SK-N-SH (cell line): ENCODE data around the gene ADGRD2. TPM values are rescaled to one million over a fixed set of nuclear protein-coding genes. Genes with fewer than 3 reads are reported as not detected.

ENCODE experiments used
- CTCF ChIA-PET: fragments of 300-600, 350-600 bp; formaldehyde crosslinking; extraction: SDS; loops from one replicate; lab custom pipeline; 2021; lab: Yijun Ruan, JAX
- POLR2A ChIA-PET: fragments of 350-600 bp; sonication (Branson Sonifier 250); formaldehyde crosslinking; extraction: SDS; loops from one replicate; lab custom pipeline; 2020; ENCODE audit warnings: antibody characterized with exemption, inconsistent platforms; lab: Yijun Ruan, JAX
- DNase-seq: peaks from one replicate; pipeline ENCODE4 v3.0.0; 2012
- H2AFZ ChIP-seq: fragments of 200-600 bp; sonication (generic); 2 replicates; pipeline ENCODE4 v1.8.1; 2016; ENCODE audit warnings: antibody characterized with exemption, mild to moderate bottlenecking, low read depth
- H3F3A ChIP-seq: fragments of 200-600 bp; sonication (generic); replicated peaks from 2 replicates; pipeline ENCODE3; 2016; ENCODE audit warnings: antibody characterized with exemption, mild to moderate bottlenecking; ENCODE audit not compliant: insufficient read depth
- H3K27ac ChIP-seq, 2 experiments: fragments of 200-500 bp in 1 of 2; fragments of 200-600 bp in 1 of 2; sonication (Bioruptor generic) in 1 of 2; sonication (generic), shearing (Covaris generic) in 1 of 2; 2 replicates each; pipeline versions ENCODE4 v1.5.1 to v1.6.1; 2014 to 2016; ENCODE audit warnings: low read depth in 2 of 2, inconsistent platforms in 1 of 2, low read length in 1 of 2, mild to moderate bottlenecking in 1 of 2, mixed read lengths in 1 of 2
- H3K27me3 ChIP-seq: fragments of 200-600 bp; sonication (generic), shearing (Covaris generic); 2 replicates; pipeline ENCODE4 v1.6.1; 2016; ENCODE audit warnings: mixed run types; ENCODE audit not compliant: insufficient read depth
- H3K36me3 ChIP-seq, 2 experiments: fragments of 200-500 bp in 1 of 2; fragments of 200-600 bp in 1 of 2; sonication (Bioruptor generic) in 1 of 2; sonication (generic) in 1 of 2; replicated peaks in 1 of 2; 2 replicates each; pipeline versions ENCODE3 to v1.5.1; 2014 to 2016; ENCODE audit warnings: low read length in 1 of 2, mild to moderate bottlenecking in 1 of 2; ENCODE audit not compliant: insufficient read depth in 2 of 2, control insufficient read depth in 1 of 2
- H3K4me1 ChIP-seq, 2 experiments: fragments of 200-500 bp in 1 of 2; fragments of 200-600 bp in 1 of 2; sonication (Bioruptor generic) in 1 of 2; sonication (generic), shearing (Covaris generic) in 1 of 2; 2 replicates each; pipeline versions ENCODE4 v1.5.1 to v1.6.1; 2014 to 2016; ENCODE audit warnings: low read depth in 1 of 2, low read length in 1 of 2, mixed run types in 1 of 2; ENCODE audit not compliant: insufficient read depth in 2 of 2, control insufficient read depth in 1 of 2
- H3K4me2 ChIP-seq: fragments of 200-600 bp; sonication (generic), shearing (Covaris generic); 2 replicates; pipeline ENCODE4 v1.6.1; 2017; ENCODE audit warnings: mixed run types
- H3K4me3 ChIP-seq, 2 experiments: fragments of 200-500 bp in 1 of 2; fragments of 200-600 bp in 1 of 2; sonication (Bioruptor generic) in 1 of 2; sonication (generic), shearing (Covaris generic) in 1 of 2; 2 replicates each; pipeline versions ENCODE4 v1.5.1 to v1.8.1; 2014 to 2016; ENCODE audit warnings: low read depth in 2 of 2, inconsistent platforms in 1 of 2, low read length in 1 of 2, mild to moderate bottlenecking in 1 of 2, mixed read lengths in 1 of 2, moderate library complexity in 1 of 2
- H3K79me2 ChIP-seq: fragments of 200-600 bp; sonication (generic); 2 replicates; pipeline ENCODE4 v1.8.1; 2017; ENCODE audit warnings: mild to moderate bottlenecking; ENCODE audit not compliant: insufficient read depth
- H3K9ac ChIP-seq: fragments of 200-600 bp; sonication (generic); 2 replicates; pipeline ENCODE4 v1.6.1; 2017; ENCODE audit warnings: mixed run types
- H3K9me2 ChIP-seq: fragments of 200-600 bp; sonication (generic); 2 replicates; pipeline ENCODE4 v1.6.1; 2017; ENCODE audit warnings: mixed run types
- H3K9me3 ChIP-seq: fragments of 200-600 bp; sonication (generic); 2 replicates; pipeline ENCODE4 v1.6.1; 2017; ENCODE audit warnings: mixed run types, mild to moderate bottlenecking, moderate library complexity
- H4K20me1 ChIP-seq: fragments of 200-600 bp; sonication (generic); 2 replicates; pipeline ENCODE4 v1.6.1; 2017; ENCODE audit warnings: mild to moderate bottlenecking, mixed run types; ENCODE audit not compliant: insufficient read depth
- ELF1 ChIP-seq: IDR thresholded peaks from 2 replicates; pipeline ENCODE4 v1.4.0; 2012
- EP300 ChIP-seq, 2 experiments: IDR thresholded peaks; 2 replicates each; pipeline versions ENCODE4 v1.4.0 to v1.6.1; 2012; ENCODE audit warnings: borderline replicate concordance in 1 of 2, low read depth in 1 of 2, low read length in 1 of 2
- FOSL2 ChIP-seq: IDR thresholded peaks from 2 replicates; pipeline ENCODE4 v1.4.0; 2012; ENCODE audit warnings: low read depth, mild to moderate bottlenecking, moderate library complexity, borderline replicate concordance
- FOXM1 ChIP-seq: IDR thresholded peaks from 2 replicates; pipeline ENCODE4 v1.4.0; 2012; ENCODE audit warnings: low read depth, mild to moderate bottlenecking
- GATA2 ChIP-seq: sonication (generic); formaldehyde crosslinking; IDR thresholded peaks from 2 replicates; pipeline ENCODE4 v1.5.0; 2020; ENCODE audit warnings: mild to moderate bottlenecking, missing genetic modification reagents
- MEF2A ChIP-seq: IDR thresholded peaks from 2 replicates; pipeline ENCODE4 v1.4.0; 2012; ENCODE audit warnings: low read depth, borderline replicate concordance
- NFIC ChIP-seq: IDR thresholded peaks from 2 replicates; pipeline ENCODE4 v1.4.0; 2012; ENCODE audit warnings: borderline replicate concordance
- POLR2AphosphoS5 ChIP-seq: IDR thresholded peaks from 2 replicates; pipeline ENCODE4 v1.6.1; 2012; ENCODE audit warnings: low read depth, low read length
- RAD21 ChIP-seq: IDR thresholded peaks from 2 replicates; pipeline ENCODE4 v1.6.1; 2012; ENCODE audit warnings: mild to moderate bottlenecking, low read length
- RCOR1 ChIP-seq: fragments of 150-350 bp; IDR thresholded peaks from 2 replicates; pipeline ENCODE4 v1.6.1; 2017; ENCODE audit warnings: antibody characterized with exemption, low read length
- REST ChIP-seq: IDR thresholded peaks from 2 replicates; pipeline ENCODE4 v1.6.1; 2012; ENCODE audit warnings: mild to moderate bottlenecking, low read depth, low read length, moderate library complexity
- RFX5 ChIP-seq: IDR thresholded peaks from 2 replicates; pipeline ENCODE4 v1.6.1; 2012; ENCODE audit warnings: mild to moderate bottlenecking, improper control_type of control experiment, low read length
- RXRA ChIP-seq: IDR thresholded peaks from 2 replicates; pipeline ENCODE4 v1.4.0; 2012; ENCODE audit warnings: low read depth, mild to moderate bottlenecking, borderline replicate concordance
- SMC3 ChIP-seq: IDR thresholded peaks from 2 replicates; pipeline ENCODE4 v1.6.1; 2012; ENCODE audit warnings: low read depth, low read length, improper control_type of control experiment
- TAF1 ChIP-seq: IDR thresholded peaks from 2 replicates; pipeline ENCODE4 v1.6.1; 2012; ENCODE audit warnings: low read depth, mild to moderate bottlenecking, low read length, moderate library complexity, borderline replicate concordance
- TEAD4 ChIP-seq: IDR thresholded peaks from 2 replicates; pipeline ENCODE4 v1.4.0; 2012; ENCODE audit warnings: mild to moderate bottlenecking, borderline replicate concordance; ENCODE audit not compliant: insufficient read depth
- ZBTB33 ChIP-seq: IDR thresholded peaks from 2 replicates; pipeline ENCODE4 v1.4.0; 2012; ENCODE audit warnings: low read depth, borderline replicate concordance
- WGBS: methylation state at CpG from one replicate; pipeline ENCODE4 v1.1.6; 2017; ENCODE audit warnings: low lambda C conversion rate; 5-methylcytosine and 5-hydroxymethylcytosine counted together
- polyA plus RNA-seq, 3 experiments: library from polyadenylated mRNA; depleted of rRNA; stranded (reverse); fragments of >200 nt; gene quantifications; 2 replicates each; pipeline ENCODE4 v1.2.3, GENCODE V29; 2012
- TF ChIP-seq, protein P1 (sequence below): IDR thresholded peaks from 2 replicates; pipeline ENCODE4 v1.4.0; 2012; ENCODE audit warnings: low read depth, borderline replicate concordance

The ADGRD2 gene
- polyA plus RNA-seq, 1 of the 3 experiments (the other 2 are of a cell fraction) = 0.05 TPM

DNA sequence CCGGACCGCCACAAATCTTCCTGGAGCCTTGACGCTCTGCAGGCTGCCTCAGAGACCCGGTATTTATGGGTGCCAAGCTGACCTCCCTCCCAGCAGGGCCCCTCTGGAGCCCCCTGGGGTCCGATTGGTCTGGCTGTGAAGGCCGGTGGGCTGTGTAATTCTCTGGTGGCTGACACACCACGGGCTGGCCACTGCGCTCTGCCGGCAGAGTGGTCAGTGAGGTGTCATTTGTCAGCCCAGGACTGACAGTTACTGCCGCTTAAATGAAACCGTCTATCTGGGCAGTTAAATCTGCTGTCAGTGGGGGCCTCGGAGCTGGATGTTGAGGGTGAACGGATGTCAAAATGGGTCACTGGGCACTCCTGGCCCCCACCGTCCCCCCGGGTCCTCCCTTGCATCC is 46.2 kb downstream of the ADGRD2 start:
- 61% methylated on average over 10 of the region's 15 CpGs for WGBS
- CTCF ChIA-PET = interaction anchor here (1.3 to 1.5 kb wide), 3 partner anchors 55 to 109 kb away, joined by 3 read pairs; no protein-coding TSS in a partner anchor

GRCh38 chr9:124497441-124497840 is 47.2 kb downstream of the ADGRD2 start:
- ChIA-PET CTCF (interaction anchor here (1.3 to 1.7 kb wide), 5 partner anchors 16 to 110 kb away, joined by 3 to 5 read pairs (median 3); no protein-coding TSS in a partner anchor), POLR2A (no interaction called here)
- no peak overlapping the region for H3K9ac ChIP-seq
- H3K27me3 ChIP-seq = peaks cover 19% of the 10 kb centered on the region
- H3K36me3 ChIP-seq = no peaks in the 10 kb centered on the region
- H3K9me2 ChIP-seq = no peaks in the 10 kb centered on the region
- H2AFZ ChIP-seq = no peak overlapping the region
- H3K79me2 ChIP-seq = no peaks in the 10 kb centered on the region
- no peaks in the 10 kb centered on the region for H3F3A ChIP-seq
- no peak overlapping the region for H3K27ac ChIP-seq
- DNase-seq = no peak
- no peaks in the 10 kb centered on the region for H4K20me1 ChIP-seq
- no peak overlapping the region for H3K4me2 ChIP-seq
- H3K4me1 ChIP-seq = no peaks in the 10 kb centered on the region
- 85% methylated on average over 5 of the region's 8 CpGs for WGBS
- H3K4me3 ChIP-seq = no peak overlapping the region
- H3K9me3 ChIP-seq = no peaks in the 10 kb centered on the region
- no peak for TF ChIP-seq ELF1
- no peak for TF ChIP-seq ZBTB33
- TF ChIP-seq POLR2AphosphoS5 = no peak
- no peak for TF ChIP-seq REST
- TF ChIP-seq RAD21 = no peak
- TF ChIP-seq MEF2A = no peak
- TF ChIP-seq NFIC = no peak

More for the DNA sequence above, 46.2 kb downstream of the ADGRD2 start:
- Histone ChIP-seq H3K27ac (no peak overlapping the region), H3K27me3 (peaks cover 15% of the 10 kb centered on the region)
- TF ChIP-seq TAF1 (no peak), RCOR1 (no peak), REST (no peak), RXRA (no peak), TEAD4 (no peak), FOXM1 (no peak), GATA2 (CRISPR knock-in tag) (no peak), FOSL2 (no peak), RFX5 (no peak), EP300 (IDR thresholded peaks at IDR 0.05; ENCODE audit: borderline replicate concordance in 1 of 2, low read depth in 1 of 2, low read length in 1 of 2) (no peak), SMC3 (no peak)
- TF ChIP-seq, protein P1, sequence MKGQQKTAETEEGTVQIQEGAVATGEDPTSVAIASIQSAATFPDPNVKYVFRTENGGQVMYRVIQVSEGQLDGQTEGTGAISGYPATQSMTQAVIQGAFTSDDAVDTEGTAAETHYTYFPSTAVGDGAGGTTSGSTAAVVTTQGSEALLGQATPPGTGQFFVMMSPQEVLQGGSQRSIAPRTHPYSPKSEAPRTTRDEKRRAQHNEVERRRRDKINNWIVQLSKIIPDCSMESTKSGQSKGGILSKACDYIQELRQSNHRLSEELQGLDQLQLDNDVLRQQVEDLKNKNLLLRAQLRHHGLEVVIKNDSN = no peak
- TF ChIP-seq, all 33 proteins: peak for 0
- Histone ChIP-seq H3F3A (no peaks in the 10 kb centered on the region), H3K9ac (no peak overlapping the region), H3K79me2 (no peaks in the 10 kb centered on the region), H3K4me1 (no peaks in the 10 kb centered on the region), H2AFZ (no peak overlapping the region), H3K9me2 (no peaks in the 10 kb centered on the region), H4K20me1 (no peaks in the 10 kb centered on the region), H3K9me3 (no peaks in the 10 kb centered on the region), H3K4me2 (no peak overlapping the region), H3K4me3 (no peak overlapping the region), H3K36me3 (no peaks in the 10 kb centered on the region)
- DNase-seq = peak; percentile 47
- POLR2A ChIA-PET = no interaction called here
